Measurements from ENCODE around the gene LAYN. TPM values are rescaled to one million over a fixed set of nuclear protein-coding genes. Genes with fewer than 3 reads are reported as not detected.

The LAYN gene
- total RNA-seq, 1 donor: 81.8 TPM

- Histone ChIP-seq H3K79me2 (ENCODE audit: insufficient read depth, low read length) (no peaks in the 10 kb centered on the region), H3K9me3 (ENCODE audit: low read depth, low read length) (no peaks in the 10 kb centered on the region), H3K4me1 (ENCODE audit: insufficient read depth, low read length) (peaks cover 24% of the 10 kb centered on the region), H3K36me3 (ENCODE audit: insufficient read depth, low read length) (no peaks in the 10 kb centered on the region), H4K20me1 (ENCODE audit: insufficient read depth, low read length) (no peaks in the 10 kb centered on the region), H3K4me3 (ENCODE audit: insufficient read depth, low read length) (no peak overlapping the region), H3K27ac (ENCODE audit: low read depth, low read length) (no peak overlapping the region), H3K27me3 (ENCODE audit: insufficient read depth, low read length) (no peaks in the 10 kb centered on the region), H3K4me2 (ENCODE audit: insufficient read depth, low read length) (no peak overlapping the region), H2AFZ (ENCODE audit: low read length) (no peak overlapping the region)
- no peak for DNase-seq (ENCODE audit: insufficient read length, low spot score, missing footprints)
- no peak for TF ChIP-seq CTCF (IDR thresholded peaks at IDR 0.05; ENCODE audit: extremely low read depth, low read depth, low read length)
Observed at GRCh38 chr11:111535281-111535680, 5.2 kb upstream of the LAYN start.

GRCh38 chr11:111537336-111537860 lies 3.1 kb upstream of the LAYN start:
- Histone ChIP-seq H3K9me3 (ENCODE audit: low read depth, low read length) (no peaks in the 10 kb centered on the region), H3K79me2 (ENCODE audit: insufficient read depth, low read length) (peaks cover 7% of the 10 kb centered on the region), H3K27ac (ENCODE audit: low read depth, low read length) (no peak overlapping the region), H3K4me2 (ENCODE audit: insufficient read depth, low read length) (no peak overlapping the region), H3K36me3 (ENCODE audit: insufficient read depth, low read length) (no peaks in the 10 kb centered on the region), H4K20me1 (ENCODE audit: insufficient read depth, low read length) (no peaks in the 10 kb centered on the region), H3K4me1 (ENCODE audit: insufficient read depth, low read length) (peaks cover 18% of the 10 kb centered on the region), H2AFZ (ENCODE audit: low read length) (no peak overlapping the region), H3K27me3 (ENCODE audit: insufficient read depth, low read length) (no peaks in the 10 kb centered on the region), H3K4me3 (ENCODE audit: insufficient read depth, low read length) (no peak overlapping the region)
- no peak for TF ChIP-seq CTCF (IDR thresholded peaks at IDR 0.05; ENCODE audit: extremely low read depth, low read depth, low read length)
- no peak for DNase-seq (ENCODE audit: insufficient read length, low spot score, missing footprints)

- Histone ChIP-seq H3K4me1 (ENCODE audit: insufficient read depth, low read length) (peaks cover 21% of the 10 kb centered on the region), H2AFZ (ENCODE audit: low read length) (no peak overlapping the region), H3K4me2 (ENCODE audit: insufficient read depth, low read length) (no peak overlapping the region), H3K79me2 (ENCODE audit: insufficient read depth, low read length) (peaks cover 15% of the 10 kb centered on the region), H3K36me3 (ENCODE audit: insufficient read depth, low read length) (no peaks in the 10 kb centered on the region), H3K9me3 (ENCODE audit: low read depth, low read length) (no peaks in the 10 kb centered on the region), H3K27ac (ENCODE audit: low read depth, low read length) (no peak overlapping the region), H4K20me1 (ENCODE audit: insufficient read depth, low read length) (no peaks in the 10 kb centered on the region), H3K27me3 (ENCODE audit: insufficient read depth, low read length) (no peaks in the 10 kb centered on the region), H3K4me3 (ENCODE audit: insufficient read depth, low read length) (no peak overlapping the region)
- peak; percentile 87 for DNase-seq (ENCODE audit: insufficient read length, low spot score, missing footprints)
- no peak for TF ChIP-seq CTCF (IDR thresholded peaks at IDR 0.05; ENCODE audit: extremely low read depth, low read depth, low read length)
Observed at GRCh38 chr11:111538407-111539114, 2.0 kb upstream of the LAYN start.

GRCh38 chr11:111539426-111540113 lies 950 bp upstream of the LAYN start:
- no peak for DNase-seq (ENCODE audit: insufficient read length, low spot score, missing footprints)
- H4K20me1 ChIP-seq (ENCODE audit: insufficient read depth, low read length): no peaks in the 10 kb centered on the region
- H3K79me2 ChIP-seq (ENCODE audit: insufficient read depth, low read length): peaks cover 15% of the 10 kb centered on the region
- peaks cover 27% of the 10 kb centered on the region for H3K4me1 ChIP-seq (ENCODE audit: insufficient read depth, low read length)
- peak overlapping the region; percentile 96 for H2AFZ ChIP-seq (ENCODE audit: low read length)
- TF ChIP-seq CTCF (IDR thresholded peaks at IDR 0.05; ENCODE audit: extremely low read depth, low read depth, low read length): no peak
- H3K36me3 ChIP-seq (ENCODE audit: insufficient read depth, low read length): peaks cover 9% of the 10 kb centered on the region
- H3K27ac ChIP-seq (ENCODE audit: low read depth, low read length): no peak overlapping the region
- peak overlapping the region; percentile 90 for H3K4me2 ChIP-seq (ENCODE audit: insufficient read depth, low read length)
- no peaks in the 10 kb centered on the region for H3K27me3 ChIP-seq (ENCODE audit: insufficient read depth, low read length)
- no peaks in the 10 kb centered on the region for H3K9me3 ChIP-seq (ENCODE audit: low read depth, low read length)
- H3K4me3 ChIP-seq (ENCODE audit: insufficient read depth, low read length): peak overlapping the region; percentile 75
